Suprapubic skin (tissue), 3 donors: ENCODE data around the gene DHRS9.

Source experiments
- CTCF ChIP-seq, 2 donors: fragments of 200-600 bp in 1 of 2; fragments of 450-650 bp in 1 of 2; sonication (generic) in 1 of 2; IDR thresholded peaks; one replicate each; pipeline ENCODE4 v1.5.1; 2016 to 2019; ENCODE audit warnings: antibody characterized with exemption in 2 of 2, mild to moderate bottlenecking in 1 of 2, moderate library complexity in 1 of 2
- EP300 ChIP-seq: sonication (generic); formaldehyde crosslinking; IDR thresholded peaks from one replicate; pipeline ENCODE4 v1.6.1; 2017; ENCODE audit warnings: antibody characterized with exemption
- POLR2A ChIP-seq, 2 donors: fragments of 450-650 bp; IDR thresholded peaks; one replicate each; pipeline ENCODE4 v1.6.1; 2017; ENCODE audit warnings: antibody characterized with exemption in 2 of 2, mild to moderate bottlenecking in 2 of 2, moderate library complexity in 2 of 2

DNA sequence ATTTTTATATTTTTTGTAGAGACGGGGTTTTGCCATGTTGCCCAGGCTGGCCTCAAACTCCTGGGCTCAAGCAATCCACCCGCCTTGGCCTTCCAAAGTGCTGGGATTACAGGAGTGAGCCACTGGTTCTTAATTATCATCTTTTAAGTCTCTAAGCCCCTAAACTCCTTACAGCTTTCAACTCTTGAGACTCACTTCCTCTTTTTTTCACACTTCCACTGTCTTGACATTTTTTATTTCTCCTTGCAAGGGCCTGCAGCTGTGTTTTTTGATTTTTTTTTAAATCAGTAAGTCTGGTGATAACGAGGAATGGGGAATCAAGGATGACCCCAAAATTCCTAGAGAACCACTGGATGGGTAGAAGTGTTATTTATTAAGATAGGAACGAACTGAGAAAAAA is 29.7 kb upstream of the DHRS9 start:
- TF ChIP-seq CTCF (IDR thresholded peaks at IDR 0.05), result no peak
- no peak for TF ChIP-seq POLR2A (IDR thresholded peaks at IDR 0.05)
- no peak for TF ChIP-seq EP300
